CD14-positive monocyte (primary cell): Measurements from ENCODE around the gene IBA57. TPM values are rescaled to one million over a fixed set of nuclear protein-coding genes. Genes with fewer than 3 reads are reported as not detected.

ENCODE experiments used
- DNase-seq, 3 donors: peaks; one replicate each; pipeline ENCODE4 v3.0.0-alpha.2; 2011 to 2022
- H2AFZ ChIP-seq: 2 replicates; pipeline ENCODE4 v1.6.0; 2012; ENCODE audit warnings: mild to moderate bottlenecking, low read depth, low read length, inconsistent platforms; ENCODE audit not compliant: insufficient read depth, poor library complexity, severe bottlenecking
- H3K27ac ChIP-seq, 2 donors: 1 replicate in 1 of 2; 2 replicates in 1 of 2; pipeline ENCODE4 v1.5.1; 2012 to 2013; ENCODE audit warnings: low read length in 2 of 2, control low read depth in 1 of 2, inconsistent platforms in 1 of 2, low read depth in 1 of 2, mild to moderate bottlenecking in 1 of 2
- H3K27me3 ChIP-seq, 2 donors: one replicate each; pipeline versions ENCODE4 v1.6.0 to v1.6.1; 2011 to 2013; ENCODE audit warnings: low read length in 2 of 2; ENCODE audit not compliant: control insufficient read depth in 2 of 2, insufficient read depth in 2 of 2
- H3K36me3 ChIP-seq, 2 donors: replicated peaks in 1 of 2; 1 replicate in 1 of 2; 2 replicates in 1 of 2; pipeline versions ENCODE4 v1.5.1 to v1.6.1; 2012 to 2013; ENCODE audit warnings: low read length in 2 of 2, control low read depth in 1 of 2, inconsistent platforms in 1 of 2, mild to moderate bottlenecking in 1 of 2; ENCODE audit not compliant: insufficient read depth in 2 of 2, control insufficient read depth in 1 of 2
- H3K4me1 ChIP-seq, 2 donors: 1 replicate in 1 of 2; 2 replicates in 1 of 2; pipeline versions ENCODE4 v1.5.1 to v1.6.1; 2012 to 2013; ENCODE audit warnings: low read length in 2 of 2, control low read depth in 1 of 2, inconsistent platforms in 1 of 2, mild to moderate bottlenecking in 1 of 2, moderate library complexity in 1 of 2; ENCODE audit not compliant: insufficient read depth in 2 of 2, control insufficient read depth in 1 of 2
- H3K4me2 ChIP-seq: replicated peaks from 2 replicates; pipeline ENCODE3; 2012; ENCODE audit warnings: low read length, moderate library complexity, mild to moderate bottlenecking; ENCODE audit not compliant: poor library complexity, severe bottlenecking; ENCODE audit errors: extremely low read depth
- H3K4me3 ChIP-seq, 3 experiments: fragments of 200-600 bp in 1 of 3; sonication (generic) in 1 of 3; replicated peaks in 1 of 3; 1 replicate in 2 of 3; 2 replicates in 1 of 3; pipeline ENCODE4 v1.5.1; 2011 to 2013; ENCODE audit warnings: low read length in 3 of 3, mild to moderate bottlenecking in 3 of 3, control low read depth in 2 of 3, low read depth in 2 of 3, inconsistent platforms in 1 of 3, moderate library complexity in 1 of 3
- H3K79me2 ChIP-seq: 2 replicates; pipeline ENCODE4 v1.6.0; 2012; ENCODE audit warnings: mild to moderate bottlenecking, control low read depth, inconsistent platforms, low read length, moderate library complexity; ENCODE audit not compliant: insufficient read depth
- H3K9ac ChIP-seq: 2 replicates; pipeline ENCODE4 v1.6.0; 2017; ENCODE audit warnings: low read length, mild to moderate bottlenecking; ENCODE audit not compliant: insufficient read depth, poor library complexity, severe bottlenecking
- H3K9me3 ChIP-seq, 2 donors: replicated peaks in 1 of 2; 1 replicate in 1 of 2; 2 replicates in 1 of 2; pipeline versions ENCODE4 v1.5.1 to v1.6.1; 2012 to 2013; ENCODE audit warnings: low read length in 2 of 2, control low read depth in 1 of 2; ENCODE audit not compliant: control insufficient read depth in 1 of 2, insufficient read depth in 1 of 2
- H4K20me1 ChIP-seq: 2 replicates; pipeline ENCODE4 v1.6.0; 2012; ENCODE audit warnings: mild to moderate bottlenecking, low read length, control low read depth, moderate library complexity; ENCODE audit not compliant: insufficient read depth
- H3K27ac Mint-ChIP-seq, 7 donors: one replicate each; pipeline ENCODE4 v1.8.0; 2020; ENCODE audit warnings: mild to moderate bottlenecking in 7 of 7, mixed read lengths in 7 of 7, moderate library complexity in 6 of 7, inconsistent platforms in 2 of 7
- H3K27me3 Mint-ChIP-seq, 3 donors: one replicate each; pipeline ENCODE4 v1.8.0; 2021 to 2022; ENCODE audit warnings: low read depth in 3 of 3, mild to moderate bottlenecking in 3 of 3, mixed read lengths in 3 of 3, moderate library complexity in 3 of 3, inconsistent platforms in 1 of 3
- H3K36me3 Mint-ChIP-seq, 2 donors: one replicate each; pipeline ENCODE4 v1.8.0; 2020; ENCODE audit warnings: mixed read lengths in 2 of 2, inconsistent platforms in 1 of 2, mild to moderate bottlenecking in 1 of 2
- H3K4me1 Mint-ChIP-seq: one replicate; pipeline ENCODE4 v1.8.0; 2020; ENCODE audit warnings: mild to moderate bottlenecking, mixed read lengths
- H3K4me3 Mint-ChIP-seq, 2 donors: one replicate each; pipeline ENCODE4 v1.8.0; 2020; ENCODE audit warnings: mild to moderate bottlenecking in 2 of 2, mixed read lengths in 2 of 2, moderate library complexity in 1 of 2
- H3K9me3 Mint-ChIP-seq, 7 donors: one replicate each; pipeline ENCODE4 v1.8.0; 2020 to 2022; ENCODE audit warnings: mixed read lengths in 7 of 7, mild to moderate bottlenecking in 6 of 7, moderate library complexity in 6 of 7, inconsistent platforms in 2 of 7
- WGBS: methylation state at CpG from one replicate; pipeline ENCODE4 v1.1.5; 2013; ENCODE audit warnings: missing lambda C conversion rate; ENCODE audit not compliant: insufficient coverage; 5-methylcytosine and 5-hydroxymethylcytosine counted together
- intact Hi-C, 2 donors: fragments of 100-400 bp; cut with micrococcal nuclease; formaldehyde crosslinking; loops; one replicate each; pipeline versions ENCODE4 v1.15.0 to v1.15.1; 2023
- polyA plus RNA-seq, 3 donors: library from polyadenylated mRNA; depleted of rRNA in 1 of 3; unstranded in 2 of 3; stranded (reverse) in 1 of 3; fragments of 300-500 nt in 2 of 3; fragments of >200 nt in 1 of 3; fragmentation: Illumina TruSeq in 2 of 3; gene quantifications; 1 replicate in 2 of 3; 2 replicates in 1 of 3; pipeline ENCODE4 v1.2.3, GENCODE V29; 2012 to 2021
- TF ChIP-seq, protein P1 (sequence below): fragments of 200-600 bp; IDR thresholded peaks from one replicate; pipeline ENCODE4 v1.8.0; 2022; ENCODE audit warnings: antibody characterized with exemption, mild to moderate bottlenecking

Gene IBA57
- polyA plus RNA-seq, 3 donors: 1.6 to 2.1 (median 1.7) TPM

DNA sequence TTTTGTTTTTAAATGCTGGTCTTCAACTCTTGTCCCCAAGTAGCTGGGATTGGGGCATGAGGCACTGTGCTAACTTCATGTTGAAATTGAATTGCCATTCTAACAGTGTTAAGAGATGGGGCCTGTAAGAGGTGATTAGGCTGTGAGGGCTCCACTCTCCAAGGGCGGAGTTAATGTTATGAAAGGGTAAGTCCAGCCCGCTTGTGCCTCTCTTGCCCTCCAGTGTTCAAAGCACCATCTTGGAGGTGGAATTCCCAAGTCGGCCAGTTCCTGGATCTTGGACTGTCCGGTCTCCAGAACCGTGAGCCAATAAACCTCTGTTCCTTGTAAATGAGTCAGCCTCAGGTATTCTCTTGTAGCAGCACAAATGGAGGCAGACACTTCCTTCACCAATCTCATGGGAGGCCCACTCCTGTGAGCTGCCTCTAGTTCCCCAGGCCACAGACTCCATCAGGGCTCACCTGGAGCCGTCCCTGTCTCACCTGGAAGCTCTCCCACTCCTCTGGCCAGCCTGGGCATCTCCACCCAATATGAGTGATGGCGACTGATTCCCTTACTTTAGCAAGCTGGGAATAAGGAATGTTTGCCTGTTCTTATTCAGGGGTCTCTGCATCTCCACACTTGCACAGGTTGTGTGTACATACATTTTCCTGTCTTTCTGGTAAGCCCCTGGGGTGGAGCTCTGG is 15.5 kb downstream of the IBA57 start:
- Mint-ChIP-seq H3K9me3 (no peaks in the 10 kb centered on the region), H3K4me1 (peaks cover 22% of the 10 kb centered on the region), H3K27me3 (no peaks in the 10 kb centered on the region), H3K27ac (peak overlapping the region in 1 of 7 donors; percentile 41), H3K4me3 (no peak overlapping the region), H3K36me3 (peaks cover 0 to 6% of the 10 kb centered on the region in 2 donors)
- Histone ChIP-seq H4K20me1 (no peaks in the 10 kb centered on the region), H3K4me3 (no peak overlapping the region), H3K79me2 (no peaks in the 10 kb centered on the region), H3K4me2 (no peak overlapping the region), H3K9me3 (no peaks in the 10 kb centered on the region), H3K9ac (no peak overlapping the region), H3K4me1 (peaks cover 19 to 20% of the 10 kb centered on the region in 2 donors), H3K27ac (no peak overlapping the region), H3K36me3 (peaks cover 0 to 3% of the 10 kb centered on the region in 2 donors), H2AFZ (no peak overlapping the region), H3K27me3 (no peaks in the 10 kb centered on the region)
- WGBS: 97% methylated on average over 3 of the region's 7 CpGs
- no peak for DNase-seq
- TF ChIP-seq, protein P1, sequence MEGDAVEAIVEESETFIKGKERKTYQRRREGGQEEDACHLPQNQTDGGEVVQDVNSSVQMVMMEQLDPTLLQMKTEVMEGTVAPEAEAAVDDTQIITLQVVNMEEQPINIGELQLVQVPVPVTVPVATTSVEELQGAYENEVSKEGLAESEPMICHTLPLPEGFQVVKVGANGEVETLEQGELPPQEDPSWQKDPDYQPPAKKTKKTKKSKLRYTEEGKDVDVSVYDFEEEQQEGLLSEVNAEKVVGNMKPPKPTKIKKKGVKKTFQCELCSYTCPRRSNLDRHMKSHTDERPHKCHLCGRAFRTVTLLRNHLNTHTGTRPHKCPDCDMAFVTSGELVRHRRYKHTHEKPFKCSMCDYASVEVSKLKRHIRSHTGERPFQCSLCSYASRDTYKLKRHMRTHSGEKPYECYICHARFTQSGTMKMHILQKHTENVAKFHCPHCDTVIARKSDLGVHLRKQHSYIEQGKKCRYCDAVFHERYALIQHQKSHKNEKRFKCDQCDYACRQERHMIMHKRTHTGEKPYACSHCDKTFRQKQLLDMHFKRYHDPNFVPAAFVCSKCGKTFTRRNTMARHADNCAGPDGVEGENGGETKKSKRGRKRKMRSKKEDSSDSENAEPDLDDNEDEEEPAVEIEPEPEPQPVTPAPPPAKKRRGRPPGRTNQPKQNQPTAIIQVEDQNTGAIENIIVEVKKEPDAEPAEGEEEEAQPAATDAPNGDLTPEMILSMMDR: no peak
- intact Hi-C loops: no loop called here

- no peak overlapping the region for H3K27ac ChIP-seq
- no peak for DNase-seq
- Mint-ChIP-seq H3K36me3 (peaks cover 0 to 6% of the 10 kb centered on the region in 2 donors), H3K4me3 (no peak overlapping the region), H3K27me3 (no peaks in the 10 kb centered on the region), H3K27ac (peak overlapping the region in 1 of 7 donors; percentile 41), H3K9me3 (no peaks in the 10 kb centered on the region), H3K4me1 (peaks cover 22% of the 10 kb centered on the region)
- H4K20me1 ChIP-seq: no peaks in the 10 kb centered on the region
- no peak overlapping the region for H2AFZ ChIP-seq
- no peak overlapping the region for H3K4me2 ChIP-seq
- intact Hi-C loops: no loop called here
- H3K9me3 ChIP-seq: no peaks in the 10 kb centered on the region
- 96% methylated on average over 7 of the region's 9 CpGs for WGBS
- H3K9ac ChIP-seq: no peak overlapping the region
- no peaks in the 10 kb centered on the region for H3K79me2 ChIP-seq
- peaks cover 0 to 3% of the 10 kb centered on the region in 2 donors for H3K36me3 ChIP-seq
- H3K27me3 ChIP-seq: no peaks in the 10 kb centered on the region
- H3K4me3 ChIP-seq: no peak overlapping the region
- H3K4me1 ChIP-seq: peaks cover 19 to 20% of the 10 kb centered on the region in 2 donors
- TF ChIP-seq, protein P1: no peak
Measured at GRCh38 chr1:228181645-228182034, 16.0 kb downstream of the IBA57 start.
